Measurements from ENCODE around the gene CARS2.

DNA sequence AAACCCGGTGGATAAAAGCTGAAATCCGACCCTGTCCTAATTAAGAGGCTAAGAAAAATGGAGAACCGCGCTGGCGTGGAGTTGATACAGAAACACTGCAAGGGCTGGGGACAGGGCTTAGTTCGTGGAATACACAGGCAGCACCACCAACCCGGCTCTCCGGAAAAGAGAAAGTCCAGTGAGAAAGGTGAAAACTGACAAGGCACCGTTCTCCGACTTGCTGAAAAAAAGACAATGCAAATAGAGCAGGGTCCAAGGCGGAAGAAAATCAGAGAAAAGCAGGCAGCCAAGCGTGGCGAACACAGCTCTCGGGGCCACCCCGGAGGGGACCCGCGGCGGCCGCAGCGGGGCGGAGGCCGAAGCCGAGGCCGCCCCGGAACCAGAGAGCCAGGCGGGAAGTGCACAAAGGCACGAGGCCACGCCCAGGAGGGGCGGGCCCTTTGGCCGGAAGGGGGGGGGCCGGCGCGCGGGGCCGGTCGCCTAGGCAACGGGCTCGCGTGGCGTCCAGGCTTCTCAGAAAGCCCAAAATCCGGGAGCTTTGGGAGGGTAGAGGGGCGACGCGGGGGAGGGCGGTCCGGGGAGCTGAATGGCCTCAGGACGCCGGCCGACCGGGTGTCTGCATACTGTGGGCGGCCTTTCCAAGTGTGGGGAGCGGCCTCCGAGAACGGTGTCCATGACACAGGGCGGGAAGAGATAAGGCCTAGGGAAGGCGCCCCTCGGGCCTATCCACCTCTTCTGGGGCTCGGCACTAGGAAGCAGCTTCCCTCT lies 6.3 kb upstream of the CARS2 start:
- TF ChIP-seq POLR2A (IDR thresholded peaks at IDR 0.05) (peak; percentile 47 to 72), CTCF (IDR thresholded peaks at IDR 0.05) (no peak)
